CD14-positive monocyte (primary cell): ENCODE data around the gene FAM168A. TPM values are rescaled to one million over a fixed set of nuclear protein-coding genes. Genes with fewer than 3 reads are reported as not detected.
A peak's percentile ranks its signal among the peaks of the same experiment; 100 is the strongest.

ENCODE experiments used
- DNase-seq, 3 donors: peaks; one replicate each; pipeline ENCODE4 v3.0.0-alpha.2; 2011 to 2022
- H2AFZ ChIP-seq: 2 replicates; pipeline ENCODE4 v1.6.0; 2012; ENCODE audit warnings: mild to moderate bottlenecking, low read depth, low read length, inconsistent platforms; ENCODE audit not compliant: insufficient read depth, poor library complexity, severe bottlenecking
- H3K27ac ChIP-seq, 2 donors: 1 replicate in 1 of 2; 2 replicates in 1 of 2; pipeline ENCODE4 v1.5.1; 2012 to 2013; ENCODE audit warnings: low read length in 2 of 2, control low read depth in 1 of 2, inconsistent platforms in 1 of 2, low read depth in 1 of 2, mild to moderate bottlenecking in 1 of 2
- H3K27me3 ChIP-seq, 2 donors: one replicate each; pipeline versions ENCODE4 v1.6.0 to v1.6.1; 2011 to 2013; ENCODE audit warnings: low read length in 2 of 2; ENCODE audit not compliant: control insufficient read depth in 2 of 2, insufficient read depth in 2 of 2
- H3K36me3 ChIP-seq, 2 donors: replicated peaks in 1 of 2; 1 replicate in 1 of 2; 2 replicates in 1 of 2; pipeline versions ENCODE4 v1.5.1 to v1.6.1; 2012 to 2013; ENCODE audit warnings: low read length in 2 of 2, control low read depth in 1 of 2, inconsistent platforms in 1 of 2, mild to moderate bottlenecking in 1 of 2; ENCODE audit not compliant: insufficient read depth in 2 of 2, control insufficient read depth in 1 of 2
- H3K4me1 ChIP-seq, 2 donors: 1 replicate in 1 of 2; 2 replicates in 1 of 2; pipeline versions ENCODE4 v1.5.1 to v1.6.1; 2012 to 2013; ENCODE audit warnings: low read length in 2 of 2, control low read depth in 1 of 2, inconsistent platforms in 1 of 2, mild to moderate bottlenecking in 1 of 2, moderate library complexity in 1 of 2; ENCODE audit not compliant: insufficient read depth in 2 of 2, control insufficient read depth in 1 of 2
- H3K4me2 ChIP-seq: replicated peaks from 2 replicates; pipeline ENCODE3; 2012; ENCODE audit warnings: low read length, moderate library complexity, mild to moderate bottlenecking; ENCODE audit not compliant: poor library complexity, severe bottlenecking; ENCODE audit errors: extremely low read depth
- H3K4me3 ChIP-seq, 3 experiments: fragments of 200-600 bp in 1 of 3; sonication (generic) in 1 of 3; replicated peaks in 1 of 3; 1 replicate in 2 of 3; 2 replicates in 1 of 3; pipeline ENCODE4 v1.5.1; 2011 to 2013; ENCODE audit warnings: low read length in 3 of 3, mild to moderate bottlenecking in 3 of 3, control low read depth in 2 of 3, low read depth in 2 of 3, inconsistent platforms in 1 of 3, moderate library complexity in 1 of 3
- H3K79me2 ChIP-seq: 2 replicates; pipeline ENCODE4 v1.6.0; 2012; ENCODE audit warnings: mild to moderate bottlenecking, control low read depth, inconsistent platforms, low read length, moderate library complexity; ENCODE audit not compliant: insufficient read depth
- H3K9ac ChIP-seq: 2 replicates; pipeline ENCODE4 v1.6.0; 2017; ENCODE audit warnings: low read length, mild to moderate bottlenecking; ENCODE audit not compliant: insufficient read depth, poor library complexity, severe bottlenecking
- H3K9me3 ChIP-seq, 2 donors: replicated peaks in 1 of 2; 1 replicate in 1 of 2; 2 replicates in 1 of 2; pipeline versions ENCODE4 v1.5.1 to v1.6.1; 2012 to 2013; ENCODE audit warnings: low read length in 2 of 2, control low read depth in 1 of 2; ENCODE audit not compliant: control insufficient read depth in 1 of 2, insufficient read depth in 1 of 2
- H4K20me1 ChIP-seq: 2 replicates; pipeline ENCODE4 v1.6.0; 2012; ENCODE audit warnings: mild to moderate bottlenecking, low read length, control low read depth, moderate library complexity; ENCODE audit not compliant: insufficient read depth
- H3K27ac Mint-ChIP-seq, 7 donors: one replicate each; pipeline ENCODE4 v1.8.0; 2020; ENCODE audit warnings: mild to moderate bottlenecking in 7 of 7, mixed read lengths in 7 of 7, moderate library complexity in 6 of 7, inconsistent platforms in 2 of 7
- H3K27me3 Mint-ChIP-seq, 3 donors: one replicate each; pipeline ENCODE4 v1.8.0; 2021 to 2022; ENCODE audit warnings: low read depth in 3 of 3, mild to moderate bottlenecking in 3 of 3, mixed read lengths in 3 of 3, moderate library complexity in 3 of 3, inconsistent platforms in 1 of 3
- H3K36me3 Mint-ChIP-seq, 2 donors: one replicate each; pipeline ENCODE4 v1.8.0; 2020; ENCODE audit warnings: mixed read lengths in 2 of 2, inconsistent platforms in 1 of 2, mild to moderate bottlenecking in 1 of 2
- H3K4me1 Mint-ChIP-seq: one replicate; pipeline ENCODE4 v1.8.0; 2020; ENCODE audit warnings: mild to moderate bottlenecking, mixed read lengths
- H3K4me3 Mint-ChIP-seq, 2 donors: one replicate each; pipeline ENCODE4 v1.8.0; 2020; ENCODE audit warnings: mild to moderate bottlenecking in 2 of 2, mixed read lengths in 2 of 2, moderate library complexity in 1 of 2
- H3K9me3 Mint-ChIP-seq, 7 donors: one replicate each; pipeline ENCODE4 v1.8.0; 2020 to 2022; ENCODE audit warnings: mixed read lengths in 7 of 7, mild to moderate bottlenecking in 6 of 7, moderate library complexity in 6 of 7, inconsistent platforms in 2 of 7
- WGBS: methylation state at CpG from one replicate; pipeline ENCODE4 v1.1.5; 2013; ENCODE audit warnings: missing lambda C conversion rate; ENCODE audit not compliant: insufficient coverage; 5-methylcytosine and 5-hydroxymethylcytosine counted together
- intact Hi-C, 2 donors: fragments of 100-400 bp; cut with micrococcal nuclease; formaldehyde crosslinking; loops; one replicate each; pipeline versions ENCODE4 v1.15.0 to v1.15.1; 2023
- polyA plus RNA-seq, 3 donors: library from polyadenylated mRNA; depleted of rRNA in 1 of 3; unstranded in 2 of 3; stranded (reverse) in 1 of 3; fragments of 300-500 nt in 2 of 3; fragments of >200 nt in 1 of 3; fragmentation: Illumina TruSeq in 2 of 3; gene quantifications; 1 replicate in 2 of 3; 2 replicates in 1 of 3; pipeline ENCODE4 v1.2.3, GENCODE V29; 2012 to 2021
- TF ChIP-seq, protein P1 (sequence below): fragments of 200-600 bp; IDR thresholded peaks from one replicate; pipeline ENCODE4 v1.8.0; 2022; ENCODE audit warnings: antibody characterized with exemption, mild to moderate bottlenecking

FAM168A gene
- polyA plus RNA-seq, 3 donors = 1.4 to 13.3 (median 2.1) TPM

DNA sequence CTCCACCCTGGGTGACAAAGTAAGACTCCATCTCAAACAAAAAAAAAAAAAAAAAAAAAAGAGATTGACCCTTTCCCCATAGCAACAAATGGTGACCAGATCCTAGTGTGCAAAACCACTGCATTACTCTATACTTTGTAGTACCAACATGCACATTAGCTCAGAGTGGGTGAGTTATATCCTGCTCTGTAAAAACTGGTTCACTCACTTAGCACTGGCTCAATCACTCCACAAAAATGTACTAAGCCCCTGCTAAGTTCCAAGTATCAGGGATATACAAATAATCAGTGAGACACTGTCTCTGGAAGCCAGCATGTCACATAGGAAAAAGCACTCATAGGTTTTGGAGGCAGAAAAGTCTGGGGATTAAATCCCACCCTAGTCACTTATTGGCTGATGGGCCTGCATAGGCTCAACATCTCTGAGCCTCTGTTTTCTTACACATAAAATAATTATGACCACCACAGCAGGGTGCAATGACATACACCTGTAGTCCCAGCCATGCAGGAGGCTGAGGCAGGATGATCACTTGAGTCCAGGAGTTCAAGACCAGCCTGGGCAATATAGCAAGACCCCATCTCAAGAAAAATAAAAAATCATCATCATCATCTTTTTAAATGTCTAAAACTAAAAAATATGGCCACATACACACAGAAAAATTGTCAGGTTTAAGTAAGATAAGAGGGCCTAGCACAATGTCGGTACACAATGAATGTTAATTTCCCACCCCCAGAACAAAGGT is 11.9 kb downstream of the FAM168A start:
- Histone ChIP-seq H3K27me3 (no peaks in the 10 kb centered on the region), H3K4me1 (no peaks in the 10 kb centered on the region), H3K27ac (no peak overlapping the region), H3K36me3 (peaks cover 0 to 6% of the 10 kb centered on the region in 2 donors), H3K4me2 (no peak overlapping the region), H4K20me1 (peaks cover 41% of the 10 kb centered on the region), H3K9ac (no peak overlapping the region), H3K9me3 (no peaks in the 10 kb centered on the region), H2AFZ (no peak overlapping the region), H3K79me2 (peaks cover 46% of the 10 kb centered on the region), H3K4me3 (no peak overlapping the region)
- WGBS = no CpG with 5 or more reads among the region's 1 CpG
- Mint-ChIP-seq H3K27me3 (no peaks in the 10 kb centered on the region), H3K4me3 (no peak overlapping the region), H3K9me3 (no peaks in the 10 kb centered on the region), H3K4me1 (peaks cover 17% of the 10 kb centered on the region), H3K27ac (no peak overlapping the region), H3K36me3 (peaks cover 7 to 31% of the 10 kb centered on the region in 2 donors)
- intact Hi-C loops = no loop called here
- DNase-seq = no peak
- TF ChIP-seq, protein P1, sequence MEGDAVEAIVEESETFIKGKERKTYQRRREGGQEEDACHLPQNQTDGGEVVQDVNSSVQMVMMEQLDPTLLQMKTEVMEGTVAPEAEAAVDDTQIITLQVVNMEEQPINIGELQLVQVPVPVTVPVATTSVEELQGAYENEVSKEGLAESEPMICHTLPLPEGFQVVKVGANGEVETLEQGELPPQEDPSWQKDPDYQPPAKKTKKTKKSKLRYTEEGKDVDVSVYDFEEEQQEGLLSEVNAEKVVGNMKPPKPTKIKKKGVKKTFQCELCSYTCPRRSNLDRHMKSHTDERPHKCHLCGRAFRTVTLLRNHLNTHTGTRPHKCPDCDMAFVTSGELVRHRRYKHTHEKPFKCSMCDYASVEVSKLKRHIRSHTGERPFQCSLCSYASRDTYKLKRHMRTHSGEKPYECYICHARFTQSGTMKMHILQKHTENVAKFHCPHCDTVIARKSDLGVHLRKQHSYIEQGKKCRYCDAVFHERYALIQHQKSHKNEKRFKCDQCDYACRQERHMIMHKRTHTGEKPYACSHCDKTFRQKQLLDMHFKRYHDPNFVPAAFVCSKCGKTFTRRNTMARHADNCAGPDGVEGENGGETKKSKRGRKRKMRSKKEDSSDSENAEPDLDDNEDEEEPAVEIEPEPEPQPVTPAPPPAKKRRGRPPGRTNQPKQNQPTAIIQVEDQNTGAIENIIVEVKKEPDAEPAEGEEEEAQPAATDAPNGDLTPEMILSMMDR = no peak

DNA sequence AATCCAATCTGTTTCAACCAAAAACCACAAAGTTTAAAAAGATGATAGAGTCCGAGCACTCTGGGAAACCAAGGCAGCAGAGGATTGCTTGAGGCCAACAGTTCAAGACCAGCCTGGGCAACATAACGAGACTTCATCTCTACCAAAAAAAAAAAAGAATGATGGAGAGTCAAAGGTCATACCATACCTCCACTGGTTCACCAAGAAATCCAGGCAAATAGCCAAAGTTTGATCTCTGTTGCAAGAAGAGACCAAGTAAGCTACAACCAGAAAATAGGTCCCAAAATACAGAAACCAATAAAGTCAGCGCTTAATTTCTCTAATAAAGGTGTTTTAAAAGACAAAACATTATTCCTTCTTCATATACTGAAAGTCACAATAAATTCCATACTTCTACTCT is 13.1 kb downstream of the FAM168A start:
- Mint-ChIP-seq H3K4me1 (peaks cover 17% of the 10 kb centered on the region), H3K36me3 (peaks cover 14 to 30% of the 10 kb centered on the region in 2 donors), H3K27ac (peak overlapping the region in 1 of 7 donors; percentile 46), H3K27me3 (no peaks in the 10 kb centered on the region), H3K4me3 (no peak overlapping the region), H3K9me3 (no peaks in the 10 kb centered on the region)
- H3K9ac ChIP-seq = no peak overlapping the region
- TF ChIP-seq, protein P1 = no peak
- no peaks in the 10 kb centered on the region for H3K9me3 ChIP-seq
- H3K4me2 ChIP-seq = no peak overlapping the region
- H3K79me2 ChIP-seq = peaks cover 36% of the 10 kb centered on the region
- H3K4me3 ChIP-seq = no peak overlapping the region
- H4K20me1 ChIP-seq = peaks cover 37% of the 10 kb centered on the region
- WGBS = 100% methylated on average over 1 of the region's 3 CpGs
- DNase-seq = no peak
- intact Hi-C loops = no loop called here
- H3K27me3 ChIP-seq = no peaks in the 10 kb centered on the region
- H3K36me3 ChIP-seq = peaks cover 0 to 6% of the 10 kb centered on the region in 2 donors
- no peaks in the 10 kb centered on the region for H3K4me1 ChIP-seq
- no peak overlapping the region for H2AFZ ChIP-seq
- H3K27ac ChIP-seq = no peak overlapping the region
